ENCODE measurements around the gene ATP5IF1.

ATP5IF1 gene

GRCh38 chr1:28236656-28237322, 865 bp downstream of the ATP5IF1 start:
- Histone ChIP-seq H3K4me2 (ENCODE audit: low read depth, low read length, poor library complexity, severe bottlenecking) (peak overlapping the region; percentile 82), H3K36me3 (ENCODE audit: insufficient read depth, low read length) (no peaks in the 10 kb centered on the region), H3K4me1 (ENCODE audit: insufficient read depth, low read length, poor library complexity, severe bottlenecking) (peaks cover 22% of the 10 kb centered on the region), H4K20me1 (ENCODE audit: insufficient read depth, low read length, poor library complexity, severe bottlenecking) (peaks cover 12% of the 10 kb centered on the region), H3K79me2 (ENCODE audit: insufficient read depth, low read length) (peaks cover 37% of the 10 kb centered on the region), H2AFZ (ENCODE audit: low read length) (peak overlapping the region; percentile 73; the same call in 1 of the 2 replicates), H3K4me3 (ENCODE audit: low read length, poor library complexity, severe bottlenecking) (peak overlapping the region; percentile 96), H3K9ac (ENCODE audit: low read depth, low read length, poor library complexity, severe bottlenecking) (peak overlapping the region; percentile 98), H3K9me3 (ENCODE audit: insufficient read depth, low read depth, low read length) (no peaks in the 10 kb centered on the region), H3F3A (ENCODE audit: low read depth) (no peaks in the 10 kb centered on the region), H3K9me2 (replicated peaks; ENCODE audit: low read depth, low read length) (no peaks in the 10 kb centered on the region), H3K27me3 (ENCODE audit: insufficient read depth, low read length, poor library complexity, severe bottlenecking) (no peaks in the 10 kb centered on the region)
- TF ChIP-seq EZH2phosphoT487 (IDR thresholded peaks at IDR 0.05; ENCODE audit: borderline replicate concordance), result no peak
- TF ChIP-seq CTCF (conservative IDR thresholded peaks at IDR 0.05; ENCODE audit: low read length), result no peak

GRCh38 chr1:28239004-28239403, 3.1 kb downstream of the ATP5IF1 start:
- Histone ChIP-seq H3K27me3 (ENCODE audit: insufficient read depth, low read length, poor library complexity, severe bottlenecking) (no peaks in the 10 kb centered on the region), H3K4me3 (ENCODE audit: low read length, poor library complexity, severe bottlenecking) (no peak overlapping the region), H3K9ac (ENCODE audit: low read depth, low read length, poor library complexity, severe bottlenecking) (no peak overlapping the region), H3K36me3 (ENCODE audit: insufficient read depth, low read length) (no peaks in the 10 kb centered on the region), H3K9me3 (ENCODE audit: insufficient read depth, low read depth, low read length) (no peaks in the 10 kb centered on the region), H3K79me2 (ENCODE audit: insufficient read depth, low read length) (peaks cover 25% of the 10 kb centered on the region), H3K4me2 (ENCODE audit: low read depth, low read length, poor library complexity, severe bottlenecking) (no peak overlapping the region), H4K20me1 (ENCODE audit: insufficient read depth, low read length, poor library complexity, severe bottlenecking) (peaks cover 5% of the 10 kb centered on the region), H3K4me1 (ENCODE audit: insufficient read depth, low read length, poor library complexity, severe bottlenecking) (peaks cover 27% of the 10 kb centered on the region), H2AFZ (ENCODE audit: low read length) (no peak overlapping the region), H3F3A (ENCODE audit: low read depth) (no peaks in the 10 kb centered on the region), H3K9me2 (replicated peaks; ENCODE audit: low read depth, low read length) (no peaks in the 10 kb centered on the region)
- TF ChIP-seq EZH2phosphoT487 (IDR thresholded peaks at IDR 0.05; ENCODE audit: borderline replicate concordance) (no peak), CTCF (conservative IDR thresholded peaks at IDR 0.05; ENCODE audit: low read length) (no peak)

GRCh38 chr1:28240024-28240423, 4.1 kb downstream of the ATP5IF1 start:
- H3K9me2 ChIP-seq (replicated peaks; ENCODE audit: low read depth, low read length), result no peaks in the 10 kb centered on the region
- H3K36me3 ChIP-seq (ENCODE audit: insufficient read depth, low read length), result no peaks in the 10 kb centered on the region
- TF ChIP-seq CTCF (conservative IDR thresholded peaks at IDR 0.05; ENCODE audit: low read length) (no peak), EZH2phosphoT487 (IDR thresholded peaks at IDR 0.05; ENCODE audit: borderline replicate concordance) (no peak)
- H2AFZ ChIP-seq (ENCODE audit: low read length), result no peak overlapping the region
- peaks cover 35% of the 10 kb centered on the region for H3K4me1 ChIP-seq (ENCODE audit: insufficient read depth, low read length, poor library complexity, severe bottlenecking)
- no peak overlapping the region for H3K4me3 ChIP-seq (ENCODE audit: low read length, poor library complexity, severe bottlenecking)
- peaks cover 5% of the 10 kb centered on the region for H4K20me1 ChIP-seq (ENCODE audit: insufficient read depth, low read length, poor library complexity, severe bottlenecking)
- H3F3A ChIP-seq (ENCODE audit: low read depth), result 0 out of 2 replicates have a peak, but pooled peaks cover 3% of the 10 kb centered on the region
- peaks cover 25% of the 10 kb centered on the region for H3K79me2 ChIP-seq (ENCODE audit: insufficient read depth, low read length)
- H3K9me3 ChIP-seq (ENCODE audit: insufficient read depth, low read depth, low read length), result no peaks in the 10 kb centered on the region
- H3K9ac ChIP-seq (ENCODE audit: low read depth, low read length, poor library complexity, severe bottlenecking), result no peak overlapping the region
- H3K4me2 ChIP-seq (ENCODE audit: low read depth, low read length, poor library complexity, severe bottlenecking), result no peak overlapping the region
- no peaks in the 10 kb centered on the region for H3K27me3 ChIP-seq (ENCODE audit: insufficient read depth, low read length, poor library complexity, severe bottlenecking)
